MM.1S (cell line): ENCODE results near the gene RASSF3.

Source experiments
- EZH2phosphoT487 ChIP-seq: fragments of 300-600 bp; sonication (generic); IDR thresholded peaks from 2 replicates; pipeline ENCODE4 v1.6.1; 2018; ENCODE audit warnings: antibody characterized with exemption, low read length
- TF ChIP-seq, protein P1 (sequence below): fragments of 300-600 bp; sonication (generic); IDR thresholded peaks from 2 replicates; pipeline ENCODE4 v1.5.1; 2016; ENCODE audit warnings: antibody characterized with exemption, low read length, mixed read lengths

DNA sequence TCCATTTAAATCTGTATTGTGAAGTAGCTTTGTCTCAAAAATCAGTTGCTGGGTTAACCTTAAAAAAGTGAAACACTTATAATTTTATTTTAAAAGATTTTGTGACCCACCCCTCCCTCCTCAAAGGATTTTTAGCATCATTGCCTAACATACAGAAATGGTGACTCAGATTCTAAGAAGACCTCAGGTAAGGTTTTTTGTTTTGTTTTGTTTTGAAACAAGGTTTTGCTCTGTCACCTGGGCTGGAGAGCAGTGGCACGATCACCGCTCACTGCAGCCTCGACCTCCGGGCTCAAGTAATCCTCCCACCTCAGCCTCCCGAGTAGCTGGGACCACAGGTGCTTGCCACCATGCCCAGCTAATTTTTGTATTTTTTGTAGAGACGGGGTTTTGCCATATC, 74.8 kb downstream of the RASSF3 start:
- TF ChIP-seq, protein P1, sequence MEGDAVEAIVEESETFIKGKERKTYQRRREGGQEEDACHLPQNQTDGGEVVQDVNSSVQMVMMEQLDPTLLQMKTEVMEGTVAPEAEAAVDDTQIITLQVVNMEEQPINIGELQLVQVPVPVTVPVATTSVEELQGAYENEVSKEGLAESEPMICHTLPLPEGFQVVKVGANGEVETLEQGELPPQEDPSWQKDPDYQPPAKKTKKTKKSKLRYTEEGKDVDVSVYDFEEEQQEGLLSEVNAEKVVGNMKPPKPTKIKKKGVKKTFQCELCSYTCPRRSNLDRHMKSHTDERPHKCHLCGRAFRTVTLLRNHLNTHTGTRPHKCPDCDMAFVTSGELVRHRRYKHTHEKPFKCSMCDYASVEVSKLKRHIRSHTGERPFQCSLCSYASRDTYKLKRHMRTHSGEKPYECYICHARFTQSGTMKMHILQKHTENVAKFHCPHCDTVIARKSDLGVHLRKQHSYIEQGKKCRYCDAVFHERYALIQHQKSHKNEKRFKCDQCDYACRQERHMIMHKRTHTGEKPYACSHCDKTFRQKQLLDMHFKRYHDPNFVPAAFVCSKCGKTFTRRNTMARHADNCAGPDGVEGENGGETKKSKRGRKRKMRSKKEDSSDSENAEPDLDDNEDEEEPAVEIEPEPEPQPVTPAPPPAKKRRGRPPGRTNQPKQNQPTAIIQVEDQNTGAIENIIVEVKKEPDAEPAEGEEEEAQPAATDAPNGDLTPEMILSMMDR: no peak
- TF ChIP-seq EZH2phosphoT487: no peak
